Skeletal muscle satellite cell (primary cell): ENCODE results near the gene CAPN9.

Experiments
- H3K27me3 ChIP-seq: 2 replicates; pipeline ENCODE4 v1.7.0; 2013; ENCODE audit warnings: low read length; ENCODE audit not compliant: control insufficient read depth, insufficient read depth
- H3K36me3 ChIP-seq: 2 replicates; pipeline ENCODE4 v1.7.0; 2013; ENCODE audit warnings: mild to moderate bottlenecking, control low read depth, low read length; ENCODE audit not compliant: insufficient read depth
- H3K4me1 ChIP-seq: 2 replicates; pipeline ENCODE4 v1.7.0; 2013; ENCODE audit warnings: low read length; ENCODE audit not compliant: control insufficient read depth, insufficient read depth
- H3K4me2 ChIP-seq: 2 replicates; pipeline ENCODE4 v1.7.0; 2013; ENCODE audit warnings: mild to moderate bottlenecking, low read length
- H3K4me3 ChIP-seq: 2 replicates; pipeline ENCODE4 v1.7.0; 2013; ENCODE audit warnings: low read length
- H3K9ac ChIP-seq: 2 replicates; pipeline ENCODE4 v1.7.0; 2013; ENCODE audit warnings: mild to moderate bottlenecking, low read depth, low read length, moderate library complexity
- H3K9me3 ChIP-seq: replicated peaks from 2 replicates; pipeline ENCODE4 v1.7.0; 2013; ENCODE audit warnings: mild to moderate bottlenecking, control low read depth, low read length

The CAPN9 gene

DNA sequence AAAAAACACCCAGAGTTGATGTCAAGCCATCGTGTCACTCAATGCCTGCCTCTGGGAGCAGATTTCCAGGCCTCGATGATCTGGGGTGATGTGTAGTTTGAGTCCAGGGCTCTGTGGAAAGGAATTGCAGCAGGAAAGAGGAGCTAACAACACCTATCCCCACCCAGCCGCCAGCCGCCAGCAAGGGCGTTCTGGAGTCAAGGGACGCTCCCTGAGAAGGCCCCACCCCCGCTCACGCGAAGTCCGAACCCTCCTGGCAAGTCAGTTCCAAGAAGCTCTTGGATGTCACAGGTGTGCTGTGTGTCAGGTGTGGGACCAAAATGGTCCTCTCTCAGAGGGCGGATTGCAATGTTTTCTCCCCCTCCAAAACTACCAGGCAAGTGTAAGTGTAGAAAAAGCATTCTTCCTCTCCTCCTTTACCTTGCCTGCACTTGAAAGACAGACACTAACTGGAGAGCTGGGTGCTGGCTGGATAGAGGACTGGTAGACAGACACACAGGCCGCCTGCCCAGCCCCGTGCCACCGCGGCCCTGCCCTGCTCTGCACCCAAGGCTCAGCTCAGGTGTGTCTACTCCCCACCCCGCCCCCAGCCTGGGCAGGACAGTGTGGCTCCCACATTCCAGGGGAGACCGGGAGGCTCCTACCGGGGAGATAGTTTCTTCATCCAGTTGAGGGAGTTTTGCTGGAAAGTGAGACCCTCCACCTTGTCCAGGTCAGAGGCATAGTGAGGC lies 41.7 kb upstream of the CAPN9 start:
- H3K36me3 ChIP-seq: no peaks in the 10 kb centered on the region
- H3K4me3 ChIP-seq: no peak overlapping the region
- no peak overlapping the region for H3K9ac ChIP-seq
- H3K9me3 ChIP-seq: no peaks in the 10 kb centered on the region
- no peak overlapping the region for H3K4me2 ChIP-seq
- H3K27me3 ChIP-seq: peaks cover 8% of the 10 kb centered on the region
- no peaks in the 10 kb centered on the region for H3K4me1 ChIP-seq

DNA sequence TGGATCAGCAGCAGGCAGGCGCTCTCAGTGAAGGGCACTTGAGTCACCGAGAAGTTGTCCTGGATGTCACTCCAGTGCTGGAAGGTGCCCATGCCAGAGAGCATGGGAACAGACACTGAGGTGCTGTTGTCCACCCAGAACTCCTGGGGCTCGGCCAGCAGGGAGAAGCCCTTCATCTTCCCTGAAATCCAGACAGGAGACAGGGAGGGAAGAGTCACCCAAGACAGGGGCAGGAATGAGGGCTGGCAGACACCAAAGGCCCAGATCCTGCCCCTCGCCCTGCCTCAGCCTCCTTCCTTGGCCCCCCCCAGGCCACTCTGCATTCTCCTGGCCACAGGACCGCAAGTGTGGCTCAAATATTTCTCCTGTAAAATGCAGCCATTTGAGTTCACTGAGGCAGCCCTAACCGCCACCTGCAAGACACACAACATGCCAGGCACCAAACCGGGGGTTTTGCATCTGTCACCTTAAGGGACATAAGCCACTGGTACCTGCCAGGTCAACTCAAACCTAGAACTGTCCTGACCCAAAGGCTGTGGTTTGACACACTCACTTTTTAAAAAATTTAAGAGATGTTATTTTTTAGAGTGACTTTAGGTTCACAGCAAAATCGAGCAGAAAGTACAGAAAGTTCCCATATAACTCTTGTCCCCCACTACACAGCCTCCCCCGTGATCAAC lies 41.0 kb upstream of the CAPN9 start:
- H3K4me2 ChIP-seq: no peak overlapping the region
- no peaks in the 10 kb centered on the region for H3K9me3 ChIP-seq
- no peak overlapping the region for H3K9ac ChIP-seq
- H3K27me3 ChIP-seq: peaks cover 8% of the 10 kb centered on the region
- no peak overlapping the region for H3K4me3 ChIP-seq
- H3K4me1 ChIP-seq: no peaks in the 10 kb centered on the region
- H3K36me3 ChIP-seq: no peaks in the 10 kb centered on the region

DNA sequence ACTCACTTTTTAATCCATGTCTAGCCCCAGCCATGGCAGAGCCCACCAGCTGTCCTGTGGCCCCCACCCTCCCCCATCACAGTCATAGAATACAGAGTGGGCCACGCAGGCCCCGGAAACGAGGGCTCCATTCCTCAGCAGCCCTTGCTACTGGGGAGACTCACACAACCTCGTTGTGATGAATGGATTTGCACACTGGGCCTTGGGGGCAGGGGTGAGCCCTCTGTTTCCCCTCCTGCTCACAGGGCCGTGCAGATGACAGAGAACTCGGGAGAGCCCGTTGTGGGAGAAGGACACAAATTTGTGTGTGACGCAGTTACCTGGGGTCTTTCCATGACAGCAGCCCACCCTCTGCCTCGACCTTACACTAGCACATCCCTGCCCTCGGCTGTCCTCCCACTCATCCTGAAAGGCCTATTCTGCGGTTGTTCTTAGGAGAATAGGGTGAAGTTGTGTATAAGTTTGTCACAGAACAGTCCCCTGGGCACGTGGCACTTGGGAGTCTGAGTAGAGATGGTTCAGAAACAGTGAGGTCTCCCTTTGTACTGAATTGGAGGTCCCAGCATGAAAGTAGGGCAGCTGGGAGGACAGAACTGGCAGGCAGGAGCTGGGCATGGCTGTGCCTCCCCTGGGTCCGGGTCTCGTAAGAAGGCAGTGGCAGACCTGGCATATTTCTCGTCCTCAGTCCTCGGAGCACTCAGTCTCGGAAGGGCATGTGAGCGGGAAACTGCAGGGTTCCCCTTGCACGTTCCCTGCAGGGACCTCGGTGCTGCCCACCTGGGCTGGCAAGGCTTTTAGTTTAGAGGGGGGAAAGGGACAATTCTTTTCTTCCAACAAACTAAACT lies 40.1 kb upstream of the CAPN9 start:
- no peaks in the 10 kb centered on the region for H3K36me3 ChIP-seq
- no peak overlapping the region for H3K4me3 ChIP-seq

DNA sequence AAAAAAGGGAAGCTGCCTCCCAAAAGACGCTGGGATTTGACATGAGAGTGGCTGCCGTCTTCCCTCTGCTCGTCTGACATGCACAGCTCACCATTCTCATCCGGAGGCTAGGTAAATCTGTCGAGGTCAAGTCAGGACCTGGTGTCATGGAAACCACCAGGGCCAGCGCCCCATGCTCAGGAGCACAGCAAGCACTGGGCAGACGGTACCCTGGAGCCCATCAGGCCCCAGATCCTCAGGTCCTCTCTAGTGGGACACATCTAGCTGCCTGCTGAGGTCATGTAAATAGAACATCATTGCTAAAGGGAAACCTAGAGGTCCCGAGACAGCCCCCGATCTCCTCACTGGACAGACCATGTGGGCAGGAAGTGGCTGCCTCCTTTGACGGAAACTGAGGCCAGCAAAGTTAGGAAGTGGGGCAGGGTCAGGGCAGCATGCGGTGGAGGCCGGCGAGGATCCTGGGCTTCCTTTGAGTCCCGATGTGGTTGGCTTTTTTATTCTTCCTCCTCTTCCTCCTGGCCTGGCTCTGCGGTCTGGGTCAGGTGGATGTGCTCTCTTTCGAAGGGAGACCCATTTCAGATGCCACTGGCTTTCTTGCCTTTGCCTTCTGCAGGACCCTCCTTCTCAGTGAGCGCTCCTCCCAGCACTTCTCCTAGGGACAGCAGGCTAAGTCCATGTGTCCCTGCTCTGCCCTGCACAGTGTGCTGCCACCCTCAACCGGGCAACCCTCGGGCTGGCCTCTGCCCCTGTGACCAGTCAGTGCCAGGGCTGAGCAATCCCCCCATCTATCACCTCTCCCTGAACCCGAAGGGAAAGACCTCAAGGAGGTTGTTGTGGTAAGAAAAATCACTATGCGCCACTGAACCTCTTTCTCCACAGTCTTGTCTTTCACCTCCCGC lies 39.2 kb upstream of the CAPN9 start:
- Histone ChIP-seq H3K4me1 (no peaks in the 10 kb centered on the region), H3K4me2 (no peak overlapping the region), H3K9me3 (no peaks in the 10 kb centered on the region), H3K9ac (no peak overlapping the region), H3K4me3 (no peak overlapping the region), H3K36me3 (no peaks in the 10 kb centered on the region), H3K27me3 (peaks cover 11% of the 10 kb centered on the region)

More for the DNA sequence above, 40.1 kb upstream of the CAPN9 start:
- Histone ChIP-seq H3K9me3 (no peaks in the 10 kb centered on the region), H3K4me1 (no peaks in the 10 kb centered on the region), H3K4me2 (no peak overlapping the region), H3K27me3 (peaks cover 11% of the 10 kb centered on the region), H3K9ac (no peak overlapping the region)

DNA sequence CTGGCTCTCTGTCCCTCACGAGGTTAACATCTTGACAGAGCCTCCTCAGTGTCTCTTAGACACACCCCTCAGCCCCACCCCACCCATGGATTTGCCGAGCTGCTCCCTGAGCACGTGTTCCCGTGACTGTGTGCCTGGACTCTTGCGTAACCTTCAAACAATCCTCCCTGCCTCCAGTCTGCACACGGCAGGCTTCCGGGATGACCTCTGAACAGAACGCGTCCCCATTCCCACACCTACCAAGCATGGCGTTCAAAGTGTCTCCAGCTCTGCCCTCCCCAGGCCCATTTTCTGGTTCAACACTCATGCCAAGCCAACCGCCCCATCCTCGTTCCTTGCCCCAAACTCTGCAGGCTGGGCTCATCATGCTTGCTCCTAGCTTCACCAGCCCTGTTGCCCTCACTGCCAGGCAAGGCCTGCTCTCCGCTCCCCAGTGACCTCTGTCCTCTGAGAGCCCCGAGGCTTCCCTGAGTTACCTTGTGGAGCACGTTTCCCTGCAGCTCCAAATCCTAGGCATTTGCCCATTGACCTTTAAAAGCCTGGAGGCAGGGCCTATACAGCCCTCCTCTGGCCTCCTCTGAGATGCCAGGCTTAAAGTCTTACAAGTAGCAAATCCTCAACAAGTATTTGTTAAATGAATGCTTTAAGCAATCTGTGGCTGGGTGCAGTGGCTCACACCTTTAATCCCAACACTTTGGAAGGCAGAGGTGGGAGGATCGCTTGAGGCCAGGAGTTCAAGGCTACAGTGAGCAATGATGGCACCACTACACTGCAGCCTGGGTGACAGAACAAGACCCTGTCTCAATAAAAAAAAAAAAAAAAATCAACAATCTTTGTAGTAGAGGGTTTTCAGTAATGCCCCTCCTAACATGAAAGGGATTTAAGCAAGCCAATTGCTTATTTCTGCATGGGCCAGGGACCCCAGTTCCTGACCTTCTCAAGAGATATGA lies 38.3 kb upstream of the CAPN9 start:
- peaks cover 5% of the 10 kb centered on the region for H3K4me1 ChIP-seq
- H3K4me3 ChIP-seq: no peak overlapping the region
- no peak overlapping the region for H3K4me2 ChIP-seq
- peaks cover 6% of the 10 kb centered on the region for H3K27me3 ChIP-seq
- H3K36me3 ChIP-seq: no peaks in the 10 kb centered on the region
- H3K9me3 ChIP-seq: no peaks in the 10 kb centered on the region
- H3K9ac ChIP-seq: no peak overlapping the region

DNA sequence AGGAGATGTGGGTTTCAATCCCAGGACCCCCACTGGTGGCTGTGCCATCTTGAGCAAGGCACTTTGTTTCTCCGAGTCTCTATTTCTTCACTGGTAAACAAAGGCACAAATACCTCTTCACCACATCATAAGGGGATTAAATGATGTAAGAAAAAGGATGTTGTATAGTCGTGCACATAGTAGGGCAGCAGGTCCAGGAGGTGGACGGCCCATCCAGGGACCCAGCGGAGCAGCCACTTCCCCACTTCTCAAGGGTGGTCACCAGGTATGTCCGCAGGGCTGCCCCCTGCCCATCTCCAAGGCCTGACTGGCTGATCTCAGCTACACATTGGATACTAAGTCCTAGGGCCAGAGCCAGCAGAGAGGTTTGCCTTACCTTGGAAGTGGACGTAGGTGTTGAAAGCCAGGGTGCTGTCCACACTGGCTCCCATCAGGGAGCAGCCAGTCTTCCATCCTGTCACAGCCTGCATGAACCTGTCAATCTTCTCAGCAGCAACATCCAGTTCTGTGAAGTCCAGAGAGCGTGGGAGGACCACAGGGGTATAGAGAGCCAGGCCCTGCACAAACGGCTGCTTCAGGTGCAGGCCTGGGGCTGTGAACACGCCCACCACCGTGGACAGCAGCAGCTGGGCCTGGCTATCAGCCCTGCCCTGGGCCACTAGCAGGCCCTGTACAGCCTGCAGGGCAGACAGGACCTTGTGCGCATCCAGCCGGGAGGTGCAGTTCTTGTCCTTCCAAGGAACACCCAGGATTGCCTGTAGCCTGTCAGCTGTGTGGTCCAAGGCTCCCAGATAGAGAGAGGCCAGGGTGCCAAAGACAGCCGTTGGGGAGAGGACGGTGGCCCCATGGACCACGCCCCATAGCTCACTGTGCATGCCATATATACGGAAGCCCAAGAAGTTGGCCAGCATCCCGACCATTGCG lies 37.3 kb upstream of the CAPN9 start:
- H3K4me3 ChIP-seq: no peak overlapping the region
- H3K9ac ChIP-seq: no peak overlapping the region
- H3K27me3 ChIP-seq: peaks cover 4% of the 10 kb centered on the region
- no peaks in the 10 kb centered on the region for H3K36me3 ChIP-seq
- H3K4me2 ChIP-seq: no peak overlapping the region
- H3K9me3 ChIP-seq: no peaks in the 10 kb centered on the region
- peaks cover 11% of the 10 kb centered on the region for H3K4me1 ChIP-seq

DNA sequence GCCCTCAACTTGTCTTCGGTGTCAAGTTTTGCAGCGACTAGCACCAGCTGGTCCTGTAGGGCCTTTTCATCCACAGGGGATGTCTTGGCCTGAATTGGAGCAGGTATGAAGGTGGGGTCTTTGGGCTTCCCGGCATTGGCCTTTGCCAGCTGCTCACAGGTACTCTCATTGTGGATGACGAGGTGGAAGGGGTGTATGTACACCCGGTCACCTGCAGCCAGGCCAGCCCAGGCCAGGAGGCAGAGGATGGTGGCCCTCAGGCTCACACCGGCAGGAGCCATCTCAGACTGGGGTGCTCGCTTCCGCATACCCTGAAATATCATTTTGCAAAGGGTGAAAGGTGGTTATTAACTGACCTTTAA lies 36.7 kb upstream of the CAPN9 start:
- no peak overlapping the region for H3K4me2 ChIP-seq
- H3K4me3 ChIP-seq: no peak overlapping the region
- no peak overlapping the region for H3K9ac ChIP-seq
- no peaks in the 10 kb centered on the region for H3K9me3 ChIP-seq
- peaks cover 5% of the 10 kb centered on the region for H3K27me3 ChIP-seq
- H3K36me3 ChIP-seq: no peaks in the 10 kb centered on the region
- H3K4me1 ChIP-seq: peaks cover 11% of the 10 kb centered on the region

DNA sequence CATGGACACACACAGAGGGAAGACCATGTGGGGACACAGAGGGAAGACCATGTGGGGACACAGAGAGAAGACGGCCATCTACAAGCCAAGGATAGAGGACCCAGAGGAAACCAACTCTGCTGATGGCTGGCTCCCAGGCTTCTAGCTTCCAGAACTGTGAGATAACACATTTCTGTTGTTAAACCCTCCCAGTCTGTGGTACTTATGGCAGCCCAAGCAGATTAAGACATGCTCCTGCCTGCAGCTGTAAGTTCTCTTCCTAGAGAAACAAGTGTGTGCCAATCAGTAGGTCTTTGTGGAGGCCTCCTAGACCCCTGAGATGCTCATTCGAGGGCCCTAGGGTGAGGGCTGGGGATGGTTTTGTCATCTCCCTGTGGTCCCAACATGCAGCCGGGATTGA lies 35.9 kb upstream of the CAPN9 start:
- H3K4me1 ChIP-seq: peaks cover 11% of the 10 kb centered on the region
- no peak overlapping the region for H3K4me3 ChIP-seq
- H3K9me3 ChIP-seq: no peaks in the 10 kb centered on the region
- H3K27me3 ChIP-seq: peaks cover 5% of the 10 kb centered on the region
- H3K9ac ChIP-seq: no peak overlapping the region
- no peak overlapping the region for H3K4me2 ChIP-seq
- no peaks in the 10 kb centered on the region for H3K36me3 ChIP-seq

DNA sequence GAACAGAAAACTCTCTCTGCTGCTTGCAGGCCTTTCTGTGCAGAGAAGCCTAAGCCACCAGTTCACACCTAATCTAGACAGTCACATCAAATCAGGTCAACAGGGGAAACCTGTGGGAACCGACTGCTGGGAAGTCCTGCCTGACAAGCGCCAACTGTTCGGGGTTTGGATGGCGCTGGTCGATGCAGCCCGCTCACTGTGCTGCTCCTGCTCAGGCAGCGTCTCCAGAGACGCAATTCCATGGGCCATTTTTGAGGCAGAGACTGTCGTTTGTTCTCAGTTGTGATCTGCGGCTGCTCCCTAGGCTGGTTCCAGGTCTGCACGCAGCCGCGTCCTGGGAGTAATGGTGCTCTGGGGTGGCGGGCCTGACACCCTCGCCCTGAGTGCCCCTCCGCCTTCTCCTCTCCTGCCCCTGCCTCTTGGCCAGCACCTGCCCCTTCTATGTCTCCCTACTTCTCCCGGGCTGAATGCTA lies 34.7 kb upstream of the CAPN9 start:
- no peaks in the 10 kb centered on the region for H3K9me3 ChIP-seq
- H3K9ac ChIP-seq: no peak overlapping the region
- H3K4me3 ChIP-seq: no peak overlapping the region
- peaks cover 11% of the 10 kb centered on the region for H3K4me1 ChIP-seq
- no peaks in the 10 kb centered on the region for H3K36me3 ChIP-seq
- H3K27me3 ChIP-seq: peaks cover 5% of the 10 kb centered on the region
- no peak overlapping the region for H3K4me2 ChIP-seq
